Adipose tissue (tissue), 3 donors: ENCODE measurements around the gene PKP2. TPM values are rescaled to one million over a fixed set of nuclear protein-coding genes. Genes with fewer than 3 reads are reported as not detected.

Experiments used
- H3K27ac ChIP-seq: one replicate; pipeline ENCODE4 v1.5.1; 2013; ENCODE audit warnings: low read depth, low read length
- WGBS, 3 donors: extraction: QIAGEN DNeasy Blood & Tissue Kit; methylation state at CpG; one replicate each; pipeline ENCODE4 v1.1.7; 2013; 5-methylcytosine and 5-hydroxymethylcytosine counted together
- polyA plus RNA-seq, 3 donors: library from polyadenylated mRNA; stranded (reverse); fragments of 200-250 nt; gene quantifications; one replicate each; pipeline ENCODE4 v1.2.3, GENCODE V29; 2013
- donor health status: healthy with polysubstance abuse.
- donor health status: Bipolar disorder and iron deficiency.
- donor health status: healthy.

PKP2 gene
- 1 to 10 TPM; 2.3 to 9.4 (median 3.7) TPM for polyA plus RNA-seq

- WGBS, 3 donors = 1 to 2% (median 1%) methylated on average over 54 to 94 of the region's 94 CpGs
- no peak within 1 kb of the TSS for H3K27ac ChIP-seq
Observed at GRCh38 chr12:32896432-32897280, at the start of gene PKP2. Gene PKP2 (minus strand): TSS chr12:32896777. CDS start chr12:32896731, 46 bp downstream.

- H3K27ac ChIP-seq = no peak overlapping the region
- WGBS, 3 donors = 77 to 86% (median 82%) methylated on average over 6 of the region's 6 CpGs
Observed at GRCh38 chr12:32944195-32944594, 47.6 kb upstream of the PKP2 start.

GRCh38 chr12:32939801-32940200 is 43.2 kb upstream of the PKP2 start:
- 59 to 60% (median 59%) methylated on average over 3 of the region's 3 CpGs for WGBS, 3 donors
- H3K27ac ChIP-seq = no peak overlapping the region

GRCh38 chr12:32926963-32927362 is 30.4 kb upstream of the PKP2 start:
- H3K27ac ChIP-seq = no peak overlapping the region
- WGBS, 3 donors = 91 to 97% (median 94%) methylated on average over 4 of the region's 4 CpGs

- H3K27ac ChIP-seq = no peak overlapping the region
- WGBS, 3 donors = 62 to 83% (median 81%) methylated on average over 1 of the region's 1 CpG
Observed at GRCh38 chr12:32926356-32926755, 29.8 kb upstream of the PKP2 start.

GRCh38 chr12:32922546-32923297 is 26.1 kb upstream of the PKP2 start:
- no peak overlapping the region for H3K27ac ChIP-seq
- WGBS, 3 donors = 76 to 86% (median 86%) methylated on average over 8 of the region's 8 CpGs

- 39 to 72% (median 47%) methylated on average over 2 of the region's 2 CpGs for WGBS, 3 donors
- no peak overlapping the region for H3K27ac ChIP-seq
Observed at GRCh38 chr12:32921397-32921796, 24.8 kb upstream of the PKP2 start.

GRCh38 chr12:32920506-32921085 is 24.0 kb upstream of the PKP2 start:
- WGBS, 3 donors = 53 to 61% (median 56%) methylated on average over 8 of the region's 8 CpGs

GRCh38 chr12:32918890-32919801 is 22.6 kb upstream of the PKP2 start:
- 48 to 55% (median 55%) methylated on average over 11 of the region's 11 CpGs for WGBS, 3 donors
- H3K27ac ChIP-seq = no peak overlapping the region

More at GRCh38 chr12:32920506-32921085, 24.0 kb upstream of the PKP2 start:
- no peak overlapping the region for H3K27ac ChIP-seq

GRCh38 chr12:32917094-32917611 is 20.6 kb upstream of the PKP2 start:
- no peak overlapping the region for H3K27ac ChIP-seq

- H3K27ac ChIP-seq = no peak overlapping the region
- 90 to 92% (median 92%) methylated on average over 10 of the region's 10 CpGs for whole genome bisulfite sequencing, 3 donors
Observed at GRCh38 chr12:32907898-32908476, 11.4 kb upstream of the PKP2 start.

- 58 to 79% (median 66%) methylated on average over 2 of the region's 2 CpGs for WGBS, 3 donors
- no peak overlapping the region for H3K27ac ChIP-seq
Observed at GRCh38 chr12:32907166-32907565, 10.6 kb upstream of the PKP2 start.

- H3K27ac ChIP-seq = no peak overlapping the region
- 61 to 68% (median 65%) methylated on average over 8 to 9 of the region's 9 CpGs for WGBS, 3 donors
Observed at GRCh38 chr12:32906399-32907165, 10.0 kb upstream of the PKP2 start.

GRCh38 chr12:32903763-32904162 is 7.2 kb upstream of the PKP2 start:
- WGBS, 3 donors = 73 to 81% (median 73%) methylated on average over 1 of the region's 1 CpG
- H3K27ac ChIP-seq = no peak overlapping the region

- H3K27ac ChIP-seq = no peak overlapping the region
- WGBS, 3 donors = 81 to 90% (median 85%) methylated on average over 1 of the region's 1 CpG
Observed at GRCh38 chr12:32903318-32903717, 6.7 kb upstream of the PKP2 start.

GRCh38 chr12:32902287-32902997 is 5.9 kb upstream of the PKP2 start:
- WGBS, 3 donors = 63 to 89% (median 85%) methylated on average over 4 of the region's 4 CpGs
- no peak overlapping the region for H3K27ac ChIP-seq
